RWPE2 (cell line): ENCODE measurements around the gene LIPE.

ENCODE experiments used
- ATAC-seq: fragments of 200-7000 bp; cut with Tn5 transposase; 3 replicates; pipeline ENCODE4 v1.9.1; 2021; ENCODE audit warnings: low read depth
- DNase-seq: peaks from one replicate; pipeline ENCODE4 v3.0.0-alpha.2; 2020; ENCODE audit warnings: low spot score
- H3K27ac ChIP-seq: fragments of 450-650 bp; 2 replicates; pipeline ENCODE4 v1.5.1; 2017; ENCODE audit warnings: mild to moderate bottlenecking; ENCODE audit not compliant: poor library complexity, severe bottlenecking
- H3K27me3 ChIP-seq: fragments of 250-450 bp; sonication (Bioruptor Pico); 2 replicates; pipeline ENCODE4 v1.5.1; 2021; ENCODE audit warnings: mild to moderate bottlenecking, moderate library complexity; ENCODE audit not compliant: insufficient read depth, poor library complexity, severe bottlenecking
- H3K36me3 ChIP-seq: fragments of 250-450 bp; sonication (Bioruptor Pico); 2 replicates; pipeline ENCODE4 v1.5.1; 2020; ENCODE audit warnings: low read depth, mild to moderate bottlenecking, moderate library complexity
- H3K4me1 ChIP-seq: fragments of 250-450 bp; sonication (Bioruptor Pico); 2 replicates; pipeline ENCODE4 v1.5.1; 2021; ENCODE audit warnings: mild to moderate bottlenecking, moderate library complexity; ENCODE audit not compliant: insufficient read depth, poor library complexity, severe bottlenecking
- H3K4me3 ChIP-seq: fragments of 250-450 bp; sonication (Bioruptor Pico); 2 replicates; pipeline ENCODE4 v1.5.1; 2021; ENCODE audit warnings: mild to moderate bottlenecking, moderate library complexity; ENCODE audit not compliant: severe bottlenecking
- H3K9me3 ChIP-seq: fragments of 250-450 bp; sonication (Bioruptor Pico); 2 replicates; pipeline ENCODE4 v1.5.1; 2021; ENCODE audit warnings: mild to moderate bottlenecking, moderate library complexity; ENCODE audit not compliant: severe bottlenecking
- TF ChIP-seq, protein P1 (sequence below): fragments of 450-650 bp; IDR thresholded peaks from one replicate; pipeline ENCODE4 v1.5.1; 2017; ENCODE audit warnings: mild to moderate bottlenecking, moderate library complexity; ENCODE audit not compliant: poor library complexity, severe bottlenecking

The LIPE gene

DNA sequence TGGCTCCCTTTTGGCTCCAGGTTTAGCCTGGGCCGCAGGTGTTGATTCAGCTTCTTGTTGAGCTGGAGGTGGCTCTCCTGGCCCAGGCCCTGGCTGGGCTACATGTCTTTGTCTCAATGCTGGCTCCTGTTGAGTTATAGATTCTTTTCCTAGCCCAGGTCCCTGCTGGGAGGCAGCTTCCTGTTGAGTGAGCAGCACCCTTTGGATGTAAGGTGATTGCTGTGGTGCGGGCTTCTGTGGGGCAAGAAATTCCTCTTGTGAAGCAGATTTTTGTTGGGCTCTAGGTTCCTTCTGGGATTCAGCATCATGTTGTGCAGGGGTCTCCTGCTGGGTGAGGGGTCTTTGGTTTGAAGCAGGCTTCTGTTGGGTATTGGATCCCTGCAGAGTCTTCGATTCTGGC lies 545 bp downstream of the LIPE start:
- Histone ChIP-seq H3K36me3 (no peaks in the 10 kb centered on the region), H3K9me3 (no peaks in the 10 kb centered on the region), H3K4me1 (peaks cover 10% of the 10 kb centered on the region), H3K27ac (no peak overlapping the region), H3K27me3 (no peaks in the 10 kb centered on the region), H3K4me3 (no peak overlapping the region)
- no peak for ATAC-seq
- no peak for DNase-seq
- TF ChIP-seq, protein P1, sequence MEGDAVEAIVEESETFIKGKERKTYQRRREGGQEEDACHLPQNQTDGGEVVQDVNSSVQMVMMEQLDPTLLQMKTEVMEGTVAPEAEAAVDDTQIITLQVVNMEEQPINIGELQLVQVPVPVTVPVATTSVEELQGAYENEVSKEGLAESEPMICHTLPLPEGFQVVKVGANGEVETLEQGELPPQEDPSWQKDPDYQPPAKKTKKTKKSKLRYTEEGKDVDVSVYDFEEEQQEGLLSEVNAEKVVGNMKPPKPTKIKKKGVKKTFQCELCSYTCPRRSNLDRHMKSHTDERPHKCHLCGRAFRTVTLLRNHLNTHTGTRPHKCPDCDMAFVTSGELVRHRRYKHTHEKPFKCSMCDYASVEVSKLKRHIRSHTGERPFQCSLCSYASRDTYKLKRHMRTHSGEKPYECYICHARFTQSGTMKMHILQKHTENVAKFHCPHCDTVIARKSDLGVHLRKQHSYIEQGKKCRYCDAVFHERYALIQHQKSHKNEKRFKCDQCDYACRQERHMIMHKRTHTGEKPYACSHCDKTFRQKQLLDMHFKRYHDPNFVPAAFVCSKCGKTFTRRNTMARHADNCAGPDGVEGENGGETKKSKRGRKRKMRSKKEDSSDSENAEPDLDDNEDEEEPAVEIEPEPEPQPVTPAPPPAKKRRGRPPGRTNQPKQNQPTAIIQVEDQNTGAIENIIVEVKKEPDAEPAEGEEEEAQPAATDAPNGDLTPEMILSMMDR: no peak

DNA sequence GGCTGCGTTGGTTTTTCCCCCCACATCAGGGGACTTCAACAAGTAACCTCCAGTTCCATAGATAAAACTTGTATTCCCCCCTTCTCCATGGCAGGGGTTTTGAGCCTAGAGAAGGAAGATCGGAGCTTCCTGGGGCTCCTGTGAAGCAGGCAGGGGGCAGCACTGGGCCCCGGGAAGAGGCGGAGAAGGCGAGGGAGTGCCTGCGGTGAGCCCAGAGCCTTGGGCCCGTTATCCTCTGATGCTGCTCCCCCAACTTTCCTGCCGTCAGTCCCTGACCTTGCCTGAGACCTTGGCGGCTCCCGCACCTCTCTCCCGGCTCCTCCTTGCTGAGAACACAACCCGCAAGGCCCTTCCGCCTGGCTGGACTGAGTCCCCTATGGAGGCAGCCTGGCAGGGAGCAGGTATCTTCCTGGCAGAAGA lies 2.5 kb downstream of the LIPE start:
- Histone ChIP-seq H3K4me1 (peaks cover 28% of the 10 kb centered on the region), H3K27me3 (no peaks in the 10 kb centered on the region), H3K27ac (no peak overlapping the region), H3K9me3 (no peaks in the 10 kb centered on the region), H3K4me3 (no peak overlapping the region), H3K36me3 (no peaks in the 10 kb centered on the region)
- TF ChIP-seq, protein P1: no peak
- DNase-seq: no peak
- no peak for ATAC-seq

DNA sequence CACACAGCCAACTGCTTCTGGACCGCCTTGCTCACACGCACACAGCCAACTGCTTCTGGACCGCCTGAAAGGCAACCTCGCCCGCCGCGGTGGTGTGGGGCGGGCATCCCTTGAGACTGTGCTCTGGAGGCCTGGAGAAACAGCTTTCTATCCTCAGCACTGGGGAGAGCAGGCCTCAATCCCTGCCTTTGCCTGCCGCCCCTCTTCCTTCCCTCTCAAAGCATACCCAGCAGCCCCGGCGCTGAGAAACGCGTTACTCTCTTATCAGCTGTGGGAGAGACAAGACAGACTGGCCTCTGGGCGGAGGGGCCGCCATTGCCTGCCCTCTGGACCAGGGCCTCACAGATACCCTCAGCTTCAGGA lies 2.9 kb downstream of the LIPE start:
- TF ChIP-seq, protein P1: no peak
- no peak overlapping the region for H3K27ac ChIP-seq
- H3K4me1 ChIP-seq: peaks cover 28% of the 10 kb centered on the region
- H3K4me3 ChIP-seq: no peak overlapping the region
- no peaks in the 10 kb centered on the region for H3K9me3 ChIP-seq
- DNase-seq (no peak), ATAC-seq (no peak)
- no peaks in the 10 kb centered on the region for H3K36me3 ChIP-seq
- H3K27me3 ChIP-seq: no peaks in the 10 kb centered on the region

DNA sequence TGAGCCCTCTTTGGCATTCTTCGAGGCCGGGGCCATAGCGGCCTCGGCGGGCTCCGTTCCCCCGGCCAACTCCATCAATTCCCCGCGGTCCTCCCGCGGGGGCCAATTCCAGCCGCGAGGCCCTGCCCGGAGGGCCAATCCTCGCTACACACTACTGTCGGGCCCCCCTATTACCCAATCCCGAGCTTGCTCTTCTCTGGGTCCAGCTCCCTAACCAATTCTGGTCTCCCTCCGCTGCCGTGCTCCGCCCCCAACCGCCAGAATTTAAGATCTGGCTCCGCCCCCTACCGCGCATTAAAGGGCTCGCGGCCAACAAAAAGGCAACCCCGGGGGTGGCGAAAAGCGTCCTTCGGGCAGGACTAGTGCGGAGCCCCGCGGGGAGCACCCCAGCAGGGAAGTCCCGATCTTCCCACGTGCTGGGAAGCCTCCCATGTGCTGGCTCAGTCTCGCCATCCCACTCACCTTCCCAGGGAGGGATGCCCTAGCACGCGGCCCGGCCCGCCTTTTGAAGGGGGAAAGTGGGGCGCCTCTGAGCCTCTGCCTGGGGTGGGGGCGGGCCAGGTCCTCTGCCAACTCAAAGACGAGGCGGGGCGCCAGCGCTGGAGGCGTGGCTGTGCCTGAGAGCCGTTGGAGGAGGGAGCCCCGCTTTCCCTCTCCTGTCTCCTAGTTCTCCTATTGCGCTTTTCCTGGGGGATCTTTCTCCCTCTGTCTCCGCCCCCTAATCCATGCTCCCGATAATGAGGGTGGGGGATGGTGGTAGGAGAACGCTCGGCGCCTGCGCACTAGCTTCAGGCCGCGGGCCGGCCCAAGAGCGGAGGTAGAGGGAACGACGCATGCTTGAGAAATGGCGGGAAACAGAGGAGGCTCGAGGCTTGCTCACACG lies 3.5 kb downstream of the LIPE start:
- Histone ChIP-seq H3K27ac (peak overlapping the region; percentile 83), H3K9me3 (no peaks in the 10 kb centered on the region), H3K4me3 (peak overlapping the region; percentile 64), H3K36me3 (no peaks in the 10 kb centered on the region), H3K27me3 (no peaks in the 10 kb centered on the region), H3K4me1 (peaks cover 28% of the 10 kb centered on the region)
- DNase-seq: peak; percentile 95
- TF ChIP-seq, protein P1: no peak
- ATAC-seq: peak; percentile 85

DNA sequence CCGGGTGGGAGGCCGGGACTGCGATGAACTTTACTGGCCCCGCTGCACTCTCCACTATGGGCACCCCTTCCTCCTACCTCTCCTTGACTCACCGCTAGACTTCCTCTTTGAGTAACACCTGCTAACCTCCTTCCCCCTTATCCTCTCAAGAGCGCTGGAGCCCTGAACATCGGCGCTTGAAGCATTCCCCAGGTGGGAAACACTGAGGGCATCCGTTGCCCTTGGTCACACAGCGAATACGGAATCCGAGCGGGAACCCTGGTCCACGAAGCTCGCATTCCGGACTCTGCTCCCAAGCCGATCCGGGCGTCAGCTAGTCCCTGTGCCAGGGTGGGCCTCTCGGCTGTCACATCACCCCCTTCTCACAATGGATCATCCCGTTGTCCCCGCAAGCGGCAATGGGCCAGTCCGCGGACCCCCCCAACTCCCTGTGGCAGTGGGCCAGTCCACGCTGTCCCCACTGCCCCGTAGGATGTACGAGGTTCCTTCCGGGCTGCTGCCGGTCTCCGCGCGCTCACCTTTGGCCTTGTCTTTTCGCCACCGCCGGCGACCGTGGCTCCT lies 4.2 kb downstream of the LIPE start:
- Histone ChIP-seq H3K27ac (peak overlapping the region; percentile 83), H3K4me3 (peak overlapping the region; percentile 64), H3K27me3 (no peaks in the 10 kb centered on the region), H3K9me3 (no peaks in the 10 kb centered on the region), H3K4me1 (peaks cover 28% of the 10 kb centered on the region), H3K36me3 (peaks cover 3% of the 10 kb centered on the region; the same call in 1 of the 2 replicates)
- peak; percentile 40 for ATAC-seq
- TF ChIP-seq, protein P1: no peak
- no peak for DNase-seq
